ENCODE measurements around the gene NKD2.
"Not testable (repeated sequence)": the region's sequence is repeated elsewhere in the genome, so short reads cannot be mapped to it uniquely, and the experiment has no call there.

Gene NKD2

DNA sequence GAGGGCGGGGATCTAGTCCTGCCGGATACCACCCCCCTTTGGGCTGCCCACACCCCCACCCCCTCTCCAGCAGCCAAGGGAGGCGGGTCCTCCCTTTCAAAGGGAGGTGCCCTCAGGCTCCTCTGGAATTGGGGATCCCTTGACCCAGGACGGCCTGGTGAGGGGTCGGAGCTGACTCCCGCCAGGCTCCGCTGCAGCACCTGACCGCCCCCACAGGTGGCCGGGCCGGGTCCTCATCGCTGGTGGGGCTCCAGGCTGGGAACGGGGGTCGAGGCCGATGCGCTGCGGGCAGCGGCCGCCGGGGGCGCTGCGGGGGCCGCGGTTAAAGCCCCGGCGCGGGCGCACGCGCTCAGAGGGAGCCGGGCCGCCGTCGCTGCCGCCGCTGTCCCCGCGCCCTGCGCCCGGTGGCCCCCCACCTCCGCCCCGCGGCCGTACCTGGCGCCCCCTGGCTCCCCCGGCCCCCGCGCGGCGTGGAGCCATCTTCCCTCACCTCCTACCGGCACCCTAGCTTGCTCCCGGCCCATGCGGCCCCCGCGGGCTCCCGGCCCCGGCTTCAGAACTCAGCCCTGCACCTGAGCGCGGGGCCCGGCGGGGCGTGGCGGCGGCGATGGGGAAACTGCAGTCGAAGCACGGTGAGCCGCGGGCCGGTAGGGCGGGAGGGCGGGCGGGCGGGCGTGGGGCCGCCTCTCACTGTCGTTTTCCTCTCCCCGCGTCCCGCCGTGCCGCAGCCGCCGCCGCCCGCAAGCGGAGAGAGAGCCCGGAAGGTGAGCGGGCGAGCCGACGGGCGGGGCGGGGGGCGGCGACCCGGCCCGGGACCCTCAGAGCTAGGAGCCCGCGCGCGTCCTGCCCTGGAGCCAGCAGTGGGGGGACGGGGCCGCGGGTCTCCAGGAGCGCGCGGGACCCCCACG is at the start of gene NKD2:
Gene NKD2 (plus strand): TSS at position 352 of the 908 bp plus-strand sequence. CDS start 256 bp downstream, at position 608.
- DNase-seq, result peak; percentile 56

DNA sequence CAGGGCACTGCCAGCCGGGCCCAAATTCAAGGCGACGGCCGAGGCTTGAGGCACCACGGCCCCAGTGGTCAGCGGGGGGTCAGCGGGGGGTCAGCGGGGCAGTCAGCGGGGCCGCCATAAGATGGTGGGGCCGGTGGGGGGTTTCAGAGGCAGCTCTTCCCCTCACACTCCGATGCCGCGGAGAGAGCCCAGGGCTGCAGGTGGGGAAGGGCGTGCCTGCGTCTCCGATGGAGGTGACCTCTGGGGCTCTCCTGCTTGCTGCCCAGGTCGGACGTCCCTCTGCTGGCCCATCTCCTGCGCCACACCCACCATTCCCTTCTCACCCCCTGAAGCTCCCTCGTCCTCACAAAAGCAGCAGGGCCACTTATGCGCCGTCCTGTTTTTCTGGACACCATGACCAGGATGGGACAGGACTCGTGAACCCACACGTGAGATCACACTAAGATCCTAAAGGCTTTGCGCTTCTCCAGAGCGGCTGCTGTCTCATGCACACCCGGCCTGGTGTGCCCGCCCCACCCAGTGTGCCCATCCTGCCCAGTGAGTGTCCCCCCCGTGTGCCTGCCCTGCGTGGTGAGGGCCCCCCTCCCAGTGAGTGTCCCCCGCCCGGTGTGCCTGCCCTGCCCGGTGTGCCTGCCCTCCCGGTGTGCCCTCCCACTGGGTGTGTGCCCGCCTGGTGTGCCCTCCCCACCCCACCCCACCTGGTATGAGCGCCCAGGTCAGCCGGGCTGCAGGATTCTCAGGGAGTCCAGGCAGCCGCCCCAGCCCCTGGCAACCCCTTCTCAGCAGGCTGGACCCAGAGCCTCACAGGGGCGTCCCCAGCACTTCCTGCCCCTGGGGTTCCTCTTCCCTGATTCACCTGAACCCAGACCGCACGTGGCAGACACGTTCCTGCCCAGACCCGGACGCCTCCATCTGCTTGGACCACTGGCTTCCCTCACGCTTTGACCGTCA is 48.7 kb upstream of the NKD2 start:
- no peak for DNase-seq

GRCh38 chr5:960551-960950 is 48.1 kb upstream of the NKD2 start:
- no peak for DNase-seq

DNA sequence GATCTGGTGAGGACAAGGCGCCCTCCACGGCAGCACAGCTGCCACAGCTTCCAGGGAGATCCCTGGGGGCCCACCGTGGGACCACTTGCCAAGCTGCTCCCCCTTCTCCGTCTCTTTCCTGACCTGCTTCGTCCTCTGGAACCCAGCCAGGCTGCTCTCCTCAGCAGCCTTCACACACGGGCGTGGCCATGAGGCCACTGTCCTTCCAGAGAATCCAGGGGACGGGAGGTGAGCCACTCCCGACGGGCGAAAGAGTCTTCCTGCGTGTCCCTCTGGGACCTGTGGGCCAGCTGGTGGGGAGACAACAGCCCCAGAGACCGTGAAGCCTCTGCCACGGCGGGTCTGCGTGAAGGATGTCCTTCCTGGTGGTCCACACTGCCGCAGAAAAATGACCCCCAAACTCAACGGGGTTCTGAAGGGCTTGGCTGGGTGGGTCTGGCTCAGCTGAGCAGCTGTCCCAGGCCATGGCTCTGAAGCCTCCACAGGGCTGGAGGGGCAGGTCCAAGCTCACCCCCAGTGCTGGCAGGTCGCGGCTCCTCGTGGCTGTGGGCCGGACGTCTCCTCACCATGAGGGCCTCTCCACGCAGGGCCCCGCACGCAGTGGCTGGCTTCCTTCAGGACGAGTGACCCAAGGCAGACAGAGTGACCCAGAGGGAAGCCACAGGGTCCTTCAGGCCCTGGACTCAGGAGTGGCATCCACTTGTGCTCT is 47.4 kb upstream of the NKD2 start:
- DNase-seq, result no peak

DNA sequence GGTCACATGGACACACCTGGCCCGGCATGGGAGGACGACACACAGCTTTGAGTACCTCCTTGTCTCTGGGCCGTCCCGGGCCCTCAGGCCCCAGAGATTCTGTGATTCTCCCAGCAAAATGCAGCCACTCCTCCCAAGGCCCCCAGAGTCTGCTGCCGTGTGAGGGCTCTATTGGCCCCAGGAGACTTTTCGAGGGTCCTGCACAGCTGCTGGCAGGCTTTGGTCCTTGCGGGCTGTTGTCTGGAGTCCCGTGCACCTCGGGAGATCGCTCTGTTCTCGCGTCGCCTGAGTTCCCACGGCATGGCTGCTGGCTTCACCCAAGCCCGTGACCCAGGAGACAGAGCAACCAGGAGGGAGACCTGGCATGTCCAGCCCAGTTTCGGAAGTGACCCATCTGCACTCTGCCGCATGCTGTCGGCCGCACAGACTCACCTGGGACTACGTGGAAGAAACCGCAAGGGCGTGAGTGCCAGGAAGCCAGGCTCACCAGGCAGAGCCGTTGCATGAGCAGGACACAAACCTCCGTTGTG is 46.8 kb upstream of the NKD2 start:
- no peak for DNase-seq

GRCh38 chr5:962386-962785 is 46.2 kb upstream of the NKD2 start:
- no peak for DNase-seq

DNA sequence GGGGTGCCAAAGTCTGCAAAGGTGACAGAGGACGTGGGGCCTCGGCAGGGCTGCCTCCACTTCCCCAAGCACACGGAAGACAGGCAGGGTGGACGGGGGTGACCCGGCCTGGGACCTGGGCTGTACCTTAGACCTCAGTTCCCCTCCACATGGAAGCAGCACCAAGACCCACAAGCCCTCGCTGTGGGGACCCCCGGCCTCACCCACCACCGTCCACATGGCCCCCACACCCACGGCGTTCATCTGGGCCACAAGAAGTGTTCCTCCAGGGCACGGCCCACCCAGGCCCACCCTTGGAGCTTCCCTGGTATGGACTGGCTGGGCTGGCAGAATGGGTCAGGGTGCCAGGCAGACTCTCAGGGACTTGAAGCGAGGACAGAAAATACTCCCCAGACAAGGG is 45.8 kb upstream of the NKD2 start:
- DNase-seq, result no peak

DNA sequence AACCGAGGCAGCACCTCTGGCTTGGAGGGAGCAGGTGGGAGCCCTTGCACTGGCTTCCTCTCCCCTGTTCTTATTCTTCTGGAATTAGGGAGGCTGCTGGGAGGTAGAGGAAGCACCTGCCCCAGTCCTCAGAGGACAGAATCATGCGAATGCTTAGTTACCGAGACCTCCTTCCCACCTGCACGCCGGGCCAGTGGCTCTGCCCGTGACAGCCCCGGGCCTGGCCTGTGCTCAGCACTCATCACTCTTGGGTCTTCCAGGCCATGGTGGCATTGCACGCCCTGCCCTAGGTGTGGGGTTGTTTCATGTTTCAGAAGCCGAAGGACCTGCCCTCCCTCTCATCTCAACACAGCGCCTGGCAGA is 45.3 kb upstream of the NKD2 start:
- DNase-seq, result no peak

- peak; percentile 24 for DNase-seq
Measured at GRCh38 chr5:963673-964531, 44.7 kb upstream of the NKD2 start.

GRCh38 chr5:964821-965220 is 43.8 kb upstream of the NKD2 start:
- no peak for DNase-seq

GRCh38 chr5:965604-966344 is 42.8 kb upstream of the NKD2 start:
- no peak for DNase-seq

- no peak for DNase-seq
Measured at GRCh38 chr5:966345-966710, 42.3 kb upstream of the NKD2 start.

- no peak for DNase-seq
Measured at GRCh38 chr5:966941-967340, 41.7 kb upstream of the NKD2 start.

DNA sequence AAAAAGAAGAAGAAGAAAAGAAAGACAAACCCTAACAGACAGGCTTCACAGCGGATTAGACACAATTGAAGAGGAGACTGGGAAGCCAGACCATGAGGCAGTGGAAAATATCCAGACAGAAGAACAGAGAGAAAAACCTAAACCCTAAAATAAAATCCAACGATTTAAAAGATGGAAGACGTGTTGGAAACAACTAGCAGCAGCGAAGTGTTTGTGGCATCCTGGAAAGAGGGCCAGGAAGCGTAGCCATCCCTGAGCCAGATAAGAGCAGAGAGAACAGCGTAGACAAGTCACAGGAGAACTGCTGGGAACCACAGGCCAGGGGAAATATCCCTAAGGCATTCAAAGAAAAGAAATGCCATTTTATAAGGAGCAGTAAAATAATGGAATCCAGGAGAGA is 39.7 kb upstream of the NKD2 start:
- no peak for DNase-seq

DNA sequence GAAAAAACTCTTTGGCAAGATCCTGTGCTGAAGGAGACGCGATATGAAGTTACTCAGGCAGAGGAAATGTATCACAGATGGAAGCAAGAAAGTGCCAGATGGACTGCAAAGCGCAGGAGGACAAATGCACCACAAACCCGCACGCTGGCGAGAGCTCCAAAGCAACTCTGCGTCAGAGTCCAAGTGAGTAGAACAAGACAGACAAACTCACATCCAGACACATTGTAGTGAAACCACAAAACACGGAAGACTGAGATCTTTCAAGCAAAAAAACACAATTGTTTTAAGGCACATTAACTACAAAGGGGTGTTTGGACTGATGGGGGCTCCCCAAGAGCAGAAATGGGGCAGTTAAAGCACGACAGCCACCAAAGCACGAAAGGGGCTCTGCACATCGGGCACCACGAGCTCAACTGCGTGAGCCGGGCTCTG is 39.2 kb upstream of the NKD2 start:
- DNase-seq, result no peak

- not testable (repeated sequence) for DNase-seq
Measured at GRCh38 chr5:972575-972974, 36.0 kb upstream of the NKD2 start.

- DNase-seq, result no peak
Measured at GRCh38 chr5:976849-977751, 31.5 kb upstream of the NKD2 start.

DNA sequence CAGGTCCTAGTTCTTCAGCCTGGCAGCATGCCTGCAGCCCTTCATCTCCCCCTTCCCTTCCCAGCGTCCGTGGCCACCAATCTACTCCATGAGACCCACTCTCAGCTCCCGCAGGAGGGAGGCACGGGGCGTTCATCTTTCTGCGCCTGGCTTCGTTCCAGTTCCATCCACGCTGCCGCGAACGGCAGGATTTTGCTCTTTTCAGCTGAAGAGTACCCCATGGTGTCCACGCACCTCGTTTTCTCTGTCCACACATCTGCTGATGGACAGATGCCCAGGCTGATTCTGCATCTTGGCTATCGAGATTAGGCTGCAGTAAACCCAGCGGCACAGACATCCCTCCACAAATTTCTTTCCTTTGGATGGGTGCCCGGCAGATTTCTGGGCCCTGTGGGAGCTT is 30.5 kb upstream of the NKD2 start:
- no peak for DNase-seq

DNA sequence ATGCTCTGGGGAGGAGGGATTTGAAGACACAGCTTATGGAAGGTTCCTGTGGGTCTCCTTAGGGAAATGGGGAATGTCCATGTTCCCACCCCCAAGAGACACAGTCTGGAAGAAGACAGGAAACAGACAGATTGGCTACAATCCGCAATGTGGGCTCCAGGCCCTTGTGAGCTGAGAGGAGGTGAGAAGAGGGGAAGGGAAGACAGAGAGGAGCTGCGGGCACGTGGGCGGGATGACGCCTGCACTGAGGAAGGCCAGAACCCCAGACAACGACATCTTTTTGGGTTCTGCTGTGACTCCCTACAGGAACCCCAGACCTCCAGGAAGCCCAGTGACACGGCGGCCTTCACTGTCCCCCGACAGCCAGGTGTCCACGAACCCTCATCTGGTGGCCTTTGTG is 29.9 kb upstream of the NKD2 start:
- DNase-seq, result no peak
